K562 (cell line): ENCODE results near the gene DOCK7. TPM values are rescaled to one million over a fixed set of nuclear protein-coding genes. Genes with fewer than 3 reads are reported as not detected.
A peak's percentile ranks its signal among the peaks of the same experiment; 100 is the strongest.
"Not testable (repeated sequence)": the region's sequence is repeated elsewhere in the genome, so short reads cannot be mapped to it uniquely, and the experiment has no call there.

Source experiments
- ATAC-seq: fragments of 200-7000 bp; cut with Tn5 transposase; 3 replicates; pipeline ENCODE4 v1.9.1; 2020; ENCODE audit warnings: moderate library complexity
- BruUV-seq: library from RNA; stranded (reverse); fragments of 400-500 nt; replicated peaks from 2 replicates; lab custom pipeline; 2021; lab: Mats Ljungman, UMichigan
- CTCF ChIA-PET: fragments of 300-600 bp; formaldehyde crosslinking; extraction: SDS; loops from one replicate; lab custom pipeline; 2021; ENCODE audit warnings: low intra/inter-chr PET ratio; lab: Yijun Ruan, JAX
- POLR2A ChIA-PET: fragments of 300-600, 350-650 bp; sonication (Branson Sonifier 250); formaldehyde crosslinking; extraction: SDS; loops from one replicate; lab custom pipeline; 2021; ENCODE audit warnings: antibody characterized with exemption, inconsistent platforms; lab: Yijun Ruan, JAX
- DNase-seq, 4 experiments: peaks; one replicate each; pipeline versions ENCODE4 v3.0.0 to v3.0.0-alpha.2; 2011 to 2018; ENCODE audit warnings: low spot score in 3 of 4, mixed read lengths in 3 of 4; ENCODE audit errors: extremely low read depth in 1 of 4
- FAIRE-seq: peaks from 2 replicates; lab custom pipeline; 2011; peaks lifted over from hg19 to GRCh38; lab: Jason Lieb, UNC
- H2AFZ ChIP-seq: 2 replicates; pipeline ENCODE4 v1.6.0; 2011; ENCODE audit warnings: low read depth, low read length, control low read depth, inconsistent platforms
- H3K27ac ChIP-seq: fragments of 200-600 bp; 3 replicates; pipeline ENCODE4 v1.8.0; 2011; ENCODE audit warnings: low read depth, mild to moderate bottlenecking, control low read depth, inconsistent platforms, low read length, moderate library complexity, mixed read lengths; ENCODE audit errors: extremely low read depth
- H3K27me3 ChIP-seq, 2 experiments: fragments of 300-600 bp in 1 of 2; 2 replicates in 1 of 2; 3 replicates in 1 of 2; pipeline versions ENCODE4 v1.6.0 to v1.8.0; 2011; ENCODE audit warnings: inconsistent platforms in 2 of 2, low read length in 2 of 2, mild to moderate bottlenecking in 1 of 2, mixed read lengths in 1 of 2, moderate library complexity in 1 of 2; ENCODE audit not compliant: control insufficient read depth in 2 of 2, insufficient read depth in 2 of 2
- H3K36me3 ChIP-seq: fragments of 300-600 bp; 3 replicates; pipeline ENCODE4 v1.8.0; 2011; ENCODE audit warnings: mild to moderate bottlenecking, low read length, inconsistent platforms; ENCODE audit not compliant: control insufficient read depth, insufficient read depth
- H3K4me1 ChIP-seq, 2 experiments: fragments of 200-600 bp in 1 of 2; replicated peaks in 1 of 2; 2 replicates in 1 of 2; 3 replicates in 1 of 2; pipeline versions ENCODE4 v1.5.1 to v1.8.0; 2011; ENCODE audit warnings: inconsistent platforms in 2 of 2, low read length in 2 of 2, mild to moderate bottlenecking in 1 of 2, mixed read lengths in 1 of 2, moderate library complexity in 1 of 2; ENCODE audit not compliant: control insufficient read depth in 2 of 2, insufficient read depth in 2 of 2
- H3K4me2 ChIP-seq: 2 replicates; pipeline ENCODE4 v1.6.1; 2011; ENCODE audit warnings: low read length, control low read depth, inconsistent platforms, mixed read lengths; ENCODE audit not compliant: insufficient read depth
- H3K4me3 ChIP-seq: fragments of 200-600 bp; sonication (generic), shearing (Covaris generic); 2 replicates; pipeline ENCODE4 v1.5.1; 2016; ENCODE audit warnings: control low read depth, inconsistent platforms
- H3K79me2 ChIP-seq: fragments of 200-600 bp; 3 replicates; pipeline ENCODE4 v1.8.0; 2011; ENCODE audit warnings: low read length, inconsistent platforms; ENCODE audit not compliant: control insufficient read depth, insufficient read depth
- H3K9ac ChIP-seq, 2 experiments: 2 replicates each; pipeline versions ENCODE4 v1.6.0 to v1.6.1; 2011; ENCODE audit warnings: low read depth in 2 of 2, low read length in 2 of 2, control low read depth in 1 of 2, inconsistent platforms in 1 of 2, mild to moderate bottlenecking in 1 of 2, mixed read lengths in 1 of 2; ENCODE audit not compliant: insufficient read depth in 1 of 2
- H3K9me1 ChIP-seq: one replicate; pipeline ENCODE4 v1.6.0; 2011; ENCODE audit warnings: inconsistent platforms, mild to moderate bottlenecking, low read length, moderate library complexity; ENCODE audit not compliant: control insufficient read depth, insufficient read depth
- H3K9me3 ChIP-seq: replicated peaks from 2 replicates; pipeline ENCODE4 v1.5.1; 2011; ENCODE audit warnings: low read depth, low read length, inconsistent platforms; ENCODE audit not compliant: control insufficient read depth, insufficient read depth
- H4K20me1 ChIP-seq: replicated peaks from 2 replicates; pipeline ENCODE4 v1.6.1; 2011; ENCODE audit warnings: low read length, inconsistent platforms, mixed read lengths; ENCODE audit not compliant: control insufficient read depth, insufficient read depth
- HNRNPLL ChIP-seq: fragments of 200-400 bp; formaldehyde crosslinking; IDR thresholded peaks from 2 replicates; pipeline ENCODE4 v1.6.1; 2017; ENCODE audit warnings: low read length, low read depth, mild to moderate bottlenecking; ENCODE audit not compliant: poor library complexity, severe bottlenecking
- KHSRP ChIP-seq: fragments of 450-650 bp; IDR thresholded peaks from 2 replicates; pipeline ENCODE4 v1.6.1; 2017
- SUPT5H ChIP-seq: fragments of 450-650 bp; IDR thresholded peaks from 2 replicates; pipeline ENCODE4 v1.6.1; 2016
- WGBS: fragments of 100-300 bp; shearing (Covaris generic); methylation state at CpG from one replicate; pipeline ENCODE4 v1.1.6; 2016; ENCODE audit warnings: low coverage, mixed read lengths; ENCODE audit not compliant: insufficient coverage; ENCODE audit errors: missing lambda C conversion rate; 5-methylcytosine and 5-hydroxymethylcytosine counted together
- in situ Hi-C: fragments of 300-500 bp; cut with MboI; formaldehyde crosslinking; loops from 4 replicates; pipeline ENCODE4 v1.15.0; 2018; ENCODE audit warnings: inconsistent platforms, mixed read lengths
- intact Hi-C: fragments of 100-400 bp; cut with micrococcal nuclease; formaldehyde crosslinking; loops from 2 replicates; pipeline ENCODE4 v1.14.2; 2022
- polyA plus RNA-seq, 8 experiments: library from polyadenylated mRNA; depleted of rRNA in 4 of 8; stranded (reverse) in 5 of 8; unstranded in 3 of 8; fragments of >200 nt; fragmentation: Nextera tagmentation in 2 of 8; fragmentation: Illumina TruSeq in 1 of 8; extraction: Ambion mirVana in 2 of 8; extraction: Trizol in 1 of 8; gene quantifications; 2 replicates each; pipeline versions ENCODE4 v1.2.1 to v1.2.3, GENCODE V29; 2011 to 2014; ENCODE audit warnings: inconsistent platforms in 1 of 8, missing spikeins in 1 of 8
- total RNA-seq, 7 experiments: library from RNA; depleted of rRNA in 6 of 7; stranded (reverse); fragments of >200 nt in 6 of 7; fragmentation: Illumina TruSeq in 2 of 7; extraction: Trizol in 2 of 7; gene quantifications; 2 replicates each; pipeline versions ENCODE4 v1.2.1 to v1.2.3, GENCODE V29; 2011 to 2021; ENCODE audit warnings: low replicate concordance in 1 of 7
- TF ChIP-seq, protein P1 (sequence below): sonication (generic); IDR thresholded peaks from 2 replicates; pipeline ENCODE4 v1.6.1; 2016
- TF ChIP-seq, protein P2 (sequence below): IDR thresholded peaks from 2 replicates; pipeline ENCODE4 v1.6.1; 2016; ENCODE audit warnings: missing genetic modification characterization, missing compliant biosample characterization

DOCK7 gene
- total and polyA plus RNA-seq, 9 of the 15 experiments (the other 6 are each of a cell fraction or from before 2014, with no cell fraction given), result 4.9 to 35.1 (median 12.6) TPM

DNA sequence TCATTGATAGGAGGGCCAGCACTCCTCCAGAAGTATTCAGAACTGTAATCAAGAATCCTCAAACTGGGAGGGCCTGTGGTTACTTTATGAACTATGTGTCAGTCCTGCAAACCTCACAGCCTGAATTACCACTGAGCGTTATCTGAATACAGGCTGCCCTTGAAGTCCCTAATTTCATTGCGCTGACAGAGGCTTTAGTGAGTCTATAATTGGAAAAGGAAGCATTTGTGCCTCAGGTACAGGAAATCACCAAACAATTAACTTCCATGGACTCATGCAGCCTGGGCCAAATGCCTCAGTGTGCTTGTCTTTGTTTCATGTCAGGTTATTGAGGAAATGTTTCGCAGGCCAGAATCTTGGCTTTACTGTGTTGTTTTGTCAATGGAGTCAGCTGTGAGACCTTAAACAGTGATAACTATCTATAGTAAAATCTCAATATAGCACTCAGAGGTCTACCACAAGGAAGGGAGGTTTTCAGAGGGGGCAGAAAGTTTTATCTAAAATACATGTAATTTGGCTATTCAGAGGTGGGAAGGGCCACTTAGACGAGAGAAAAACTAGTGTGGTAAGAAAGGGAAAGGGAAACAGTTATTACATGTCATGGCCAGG, 32.9 kb upstream of the DOCK7 start:
- H3K36me3 ChIP-seq, result no peaks in the 10 kb centered on the region
- DNase-seq, result peak in 1 of 4 experiments; percentile 35
- H3K27me3 ChIP-seq, result no peaks in the 10 kb centered on the region
- intact Hi-C loops (no loop called here), in situ Hi-C loops (no loop called here)
- H3K4me3 ChIP-seq, result no peak overlapping the region
- no peak overlapping the region for H3K4me2 ChIP-seq
- no TSS peak for BruUV-seq
- ATAC-seq, result peak; percentile 59
- WGBS, result 19% methylated on average over 4 of the region's 4 CpGs
- no peak overlapping the region for H3K27ac ChIP-seq
- no peaks in the 10 kb centered on the region for H3K9me1 ChIP-seq
- H3K9me3 ChIP-seq, result no peaks in the 10 kb centered on the region
- TF ChIP-seq SUPT5H (no peak), HNRNPLL (no peak), KHSRP (no peak)
- TF ChIP-seq, protein P1, sequence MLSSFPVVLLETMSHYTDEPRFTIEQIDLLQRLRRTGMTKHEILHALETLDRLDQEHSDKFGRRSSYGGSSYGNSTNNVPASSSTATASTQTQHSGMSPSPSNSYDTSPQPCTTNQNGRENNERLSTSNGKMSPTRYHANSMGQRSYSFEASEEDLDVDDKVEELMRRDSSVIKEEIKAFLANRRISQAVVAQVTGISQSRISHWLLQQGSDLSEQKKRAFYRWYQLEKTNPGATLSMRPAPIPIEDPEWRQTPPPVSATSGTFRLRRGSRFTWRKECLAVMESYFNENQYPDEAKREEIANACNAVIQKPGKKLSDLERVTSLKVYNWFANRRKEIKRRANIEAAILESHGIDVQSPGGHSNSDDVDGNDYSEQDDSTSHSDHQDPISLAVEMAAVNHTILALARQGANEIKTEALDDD, result 0 out of 2 replicates have a peak, but pooled peaks have one; percentile 27
- H3K9ac ChIP-seq, result no peak overlapping the region
- H3K4me1 ChIP-seq, result peaks cover 0 to 4% of the 10 kb centered on the region in 2 experiments; a peak in 1 of 5 replicates
- H3K79me2 ChIP-seq, result no peaks in the 10 kb centered on the region
- ChIA-PET POLR2A (interaction anchor here (1.2 kb wide), 1 partner anchor 285 kb away, joined by 5 read pairs; no protein-coding TSS in a partner anchor), CTCF (no interaction called here)
- no peaks in the 10 kb centered on the region for H4K20me1 ChIP-seq
- peak; percentile 65 for FAIRE-seq
- H2AFZ ChIP-seq, result 0 out of 2 replicates have a peak overlapping the region, but pooled peaks have one; percentile 10

DNA sequence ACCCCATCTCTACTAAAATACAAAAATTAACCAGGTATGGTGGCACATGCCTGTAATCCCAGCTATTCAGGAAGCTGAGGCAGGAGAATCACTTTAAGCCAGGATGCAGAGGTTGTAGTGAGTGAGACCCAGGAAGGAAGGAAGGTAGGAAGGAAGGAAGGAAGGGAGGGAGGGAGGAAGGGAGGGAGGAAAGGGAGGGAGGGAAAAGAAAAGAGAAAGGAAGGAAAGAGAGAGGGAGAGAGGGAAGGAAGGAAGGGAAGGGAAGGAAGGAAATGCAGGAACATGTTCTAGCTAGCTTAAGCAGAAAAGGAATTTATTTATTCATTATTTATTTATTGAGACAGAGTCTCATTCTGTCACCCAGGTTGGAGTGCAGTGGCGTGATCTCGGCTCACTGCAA, 30.2 kb upstream of the DOCK7 start:
- H3K9me3 ChIP-seq, DNase-seq, POLR2A ChIA-PET, H4K20me1 ChIP-seq, H3K4me1 ChIP-seq, BruUV-seq, H3K4me2 ChIP-seq, FAIRE-seq, H2AFZ ChIP-seq, H3K36me3 ChIP-seq, H3K27me3 ChIP-seq, H3K4me3 ChIP-seq, H3K9me1 ChIP-seq, ATAC-seq, in situ Hi-C loops, H3K9ac ChIP-seq, H3K27ac ChIP-seq, intact Hi-C loops, H3K79me2 ChIP-seq, CTCF ChIA-PET: not testable (repeated sequence)
- WGBS, result 43% methylated on average over 2 of the region's 2 CpGs
- TF ChIP-seq, protein P2, sequence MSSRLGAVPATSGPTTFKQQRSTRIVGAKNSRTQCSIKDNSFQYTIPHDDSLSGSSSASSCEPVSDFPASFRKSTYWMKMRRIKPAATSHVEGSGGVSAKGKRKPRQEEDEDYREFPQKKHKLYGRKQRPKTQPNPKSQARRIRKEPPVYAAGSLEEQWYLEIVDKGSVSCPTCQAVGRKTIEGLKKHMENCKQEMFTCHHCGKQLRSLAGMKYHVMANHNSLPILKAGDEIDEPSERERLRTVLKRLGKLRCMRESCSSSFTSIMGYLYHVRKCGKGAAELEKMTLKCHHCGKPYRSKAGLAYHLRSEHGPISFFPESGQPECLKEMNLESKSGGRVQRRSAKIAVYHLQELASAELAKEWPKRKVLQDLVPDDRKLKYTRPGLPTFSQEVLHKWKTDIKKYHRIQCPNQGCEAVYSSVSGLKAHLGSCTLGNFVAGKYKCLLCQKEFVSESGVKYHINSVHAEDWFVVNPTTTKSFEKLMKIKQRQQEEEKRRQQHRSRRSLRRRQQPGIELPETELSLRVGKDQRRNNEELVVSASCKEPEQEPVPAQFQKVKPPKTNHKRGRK (tag), result 0 out of 2 replicates have a peak, but pooled peaks have one; percentile 28
